Nephron (organoid): ENCODE measurements around the gene ARID1A.
A peak's percentile ranks its signal among the peaks of the same experiment; 100 is the strongest.

Source experiments
- H3K27ac Mint-ChIP-seq, 3 experiments: 2 replicates each; pipeline ENCODE4 v1.8.0; 2020; ENCODE audit warnings: mixed read lengths in 3 of 3, mild to moderate bottlenecking in 2 of 3, moderate library complexity in 1 of 3
- H3K27me3 Mint-ChIP-seq: 2 replicates; pipeline ENCODE4 v1.8.0; 2021; ENCODE audit warnings: low read depth, mild to moderate bottlenecking, moderate library complexity, mixed read lengths
- H3K36me3 Mint-ChIP-seq: 2 replicates; pipeline ENCODE4 v1.8.0; 2020; ENCODE audit warnings: low read depth, mixed read lengths
- H3K4me1 Mint-ChIP-seq: 2 replicates; pipeline ENCODE4 v1.8.0; 2020; ENCODE audit warnings: mixed read lengths
- H3K4me3 Mint-ChIP-seq, 3 experiments: 2 replicates each; pipeline ENCODE4 v1.8.0; 2020; ENCODE audit warnings: mild to moderate bottlenecking in 3 of 3, mixed read lengths in 3 of 3, moderate library complexity in 2 of 3
- H3K9me3 Mint-ChIP-seq: 2 replicates; pipeline ENCODE4 v1.8.0; 2020; ENCODE audit warnings: mixed read lengths
- TF ChIP-seq, protein P1 (sequence below), 3 experiments: fragments of 200-600 bp; sonication (generic); IDR thresholded peaks; one replicate each; pipeline ENCODE4 v1.5.0; 2021; ENCODE audit warnings: antibody characterized with exemption in 3 of 3; ENCODE audit not compliant: unreplicated experiment in 3 of 3

Gene ARID1A

DNA sequence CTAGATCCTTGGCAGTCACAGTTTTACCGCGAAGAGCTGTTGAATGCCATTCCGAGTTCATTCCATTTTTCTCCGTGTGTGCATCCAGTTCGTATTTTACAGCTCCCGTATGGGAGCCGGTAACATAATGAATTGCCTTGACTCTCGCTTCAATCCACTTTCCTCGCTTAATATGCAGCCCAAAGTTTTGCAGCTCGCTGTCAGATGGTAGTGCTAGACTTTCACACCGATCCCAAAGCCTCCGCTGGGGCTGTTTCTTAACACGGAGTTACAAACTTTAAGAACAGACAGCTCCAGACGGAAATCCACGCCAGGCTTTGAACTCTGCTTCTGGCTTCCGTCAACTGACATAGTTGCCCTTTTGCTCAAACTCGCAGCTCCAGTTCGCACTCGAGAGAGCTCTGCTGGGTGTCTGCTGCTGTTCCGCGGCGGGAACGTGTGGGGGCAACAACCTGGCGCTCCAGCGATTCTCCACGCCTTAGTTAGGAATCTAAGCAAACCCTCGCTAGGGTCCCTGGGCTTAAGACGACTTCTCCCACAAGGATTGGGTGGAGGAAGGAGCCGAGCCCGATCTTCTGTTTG, 3.5 kb upstream of the ARID1A start:
- H3K27ac Mint-ChIP-seq, result peak overlapping the region; percentile 99 to 100 (median 100)
- H3K9me3 Mint-ChIP-seq, result no peaks in the 10 kb centered on the region
- no peaks in the 10 kb centered on the region for H3K36me3 Mint-ChIP-seq
- peaks cover 41% of the 10 kb centered on the region for H3K4me1 Mint-ChIP-seq
- TF ChIP-seq, protein P1, sequence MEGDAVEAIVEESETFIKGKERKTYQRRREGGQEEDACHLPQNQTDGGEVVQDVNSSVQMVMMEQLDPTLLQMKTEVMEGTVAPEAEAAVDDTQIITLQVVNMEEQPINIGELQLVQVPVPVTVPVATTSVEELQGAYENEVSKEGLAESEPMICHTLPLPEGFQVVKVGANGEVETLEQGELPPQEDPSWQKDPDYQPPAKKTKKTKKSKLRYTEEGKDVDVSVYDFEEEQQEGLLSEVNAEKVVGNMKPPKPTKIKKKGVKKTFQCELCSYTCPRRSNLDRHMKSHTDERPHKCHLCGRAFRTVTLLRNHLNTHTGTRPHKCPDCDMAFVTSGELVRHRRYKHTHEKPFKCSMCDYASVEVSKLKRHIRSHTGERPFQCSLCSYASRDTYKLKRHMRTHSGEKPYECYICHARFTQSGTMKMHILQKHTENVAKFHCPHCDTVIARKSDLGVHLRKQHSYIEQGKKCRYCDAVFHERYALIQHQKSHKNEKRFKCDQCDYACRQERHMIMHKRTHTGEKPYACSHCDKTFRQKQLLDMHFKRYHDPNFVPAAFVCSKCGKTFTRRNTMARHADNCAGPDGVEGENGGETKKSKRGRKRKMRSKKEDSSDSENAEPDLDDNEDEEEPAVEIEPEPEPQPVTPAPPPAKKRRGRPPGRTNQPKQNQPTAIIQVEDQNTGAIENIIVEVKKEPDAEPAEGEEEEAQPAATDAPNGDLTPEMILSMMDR (IDR thresholded peaks at IDR 0.05; ENCODE audit: unreplicated experiment in 3 of 3), result peak in 2 of 3 experiments; percentile 10 to 21
- H3K4me3 Mint-ChIP-seq, result peak overlapping the region; percentile 83 to 93 (median 88)
- H3K27me3 Mint-ChIP-seq, result no peaks in the 10 kb centered on the region

DNA sequence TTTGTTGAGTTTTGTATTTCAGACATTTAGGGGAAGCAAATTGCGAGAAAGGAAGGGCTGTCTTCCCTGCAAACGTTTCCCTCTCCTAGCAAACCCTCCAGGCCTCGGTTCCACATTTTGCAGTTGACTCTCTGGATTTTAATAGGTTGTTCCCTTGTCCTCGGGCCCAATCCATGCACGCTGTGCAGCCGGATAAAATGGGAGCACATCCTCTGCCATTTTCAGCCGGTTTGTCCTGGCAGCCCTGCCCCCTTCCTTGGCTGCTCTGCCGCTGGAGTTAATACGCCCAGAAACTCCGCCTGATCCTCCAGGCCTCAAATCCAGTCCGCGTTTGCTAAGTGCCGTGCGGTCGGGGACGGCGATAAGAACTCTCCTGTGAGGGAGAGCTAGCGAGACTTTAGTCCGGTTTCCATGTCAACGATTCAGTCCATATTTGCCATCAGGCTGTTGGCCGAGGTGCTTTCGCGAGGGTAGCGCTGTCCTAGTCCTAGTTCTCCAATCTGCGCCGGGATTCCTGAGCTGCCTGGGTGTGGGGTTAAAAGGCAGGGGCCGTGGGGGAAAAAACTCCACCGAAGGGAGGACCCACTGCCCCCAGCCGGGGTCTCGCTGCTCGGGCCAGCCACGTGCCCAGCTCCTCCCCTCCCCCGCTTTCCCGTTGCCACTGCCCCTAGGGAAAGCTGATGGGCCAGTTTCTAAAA, 2.9 kb upstream of the ARID1A start:
- Mint-ChIP-seq H3K4me3 (peak overlapping the region; percentile 83 to 93 (median 88)), H3K4me1 (peaks cover 41% of the 10 kb centered on the region), H3K27ac (peak overlapping the region; percentile 99 to 100 (median 100)), H3K27me3 (no peaks in the 10 kb centered on the region), H3K9me3 (no peaks in the 10 kb centered on the region), H3K36me3 (no peaks in the 10 kb centered on the region)
- TF ChIP-seq, protein P1 (IDR thresholded peaks at IDR 0.05; ENCODE audit: unreplicated experiment in 3 of 3), result no peak

DNA sequence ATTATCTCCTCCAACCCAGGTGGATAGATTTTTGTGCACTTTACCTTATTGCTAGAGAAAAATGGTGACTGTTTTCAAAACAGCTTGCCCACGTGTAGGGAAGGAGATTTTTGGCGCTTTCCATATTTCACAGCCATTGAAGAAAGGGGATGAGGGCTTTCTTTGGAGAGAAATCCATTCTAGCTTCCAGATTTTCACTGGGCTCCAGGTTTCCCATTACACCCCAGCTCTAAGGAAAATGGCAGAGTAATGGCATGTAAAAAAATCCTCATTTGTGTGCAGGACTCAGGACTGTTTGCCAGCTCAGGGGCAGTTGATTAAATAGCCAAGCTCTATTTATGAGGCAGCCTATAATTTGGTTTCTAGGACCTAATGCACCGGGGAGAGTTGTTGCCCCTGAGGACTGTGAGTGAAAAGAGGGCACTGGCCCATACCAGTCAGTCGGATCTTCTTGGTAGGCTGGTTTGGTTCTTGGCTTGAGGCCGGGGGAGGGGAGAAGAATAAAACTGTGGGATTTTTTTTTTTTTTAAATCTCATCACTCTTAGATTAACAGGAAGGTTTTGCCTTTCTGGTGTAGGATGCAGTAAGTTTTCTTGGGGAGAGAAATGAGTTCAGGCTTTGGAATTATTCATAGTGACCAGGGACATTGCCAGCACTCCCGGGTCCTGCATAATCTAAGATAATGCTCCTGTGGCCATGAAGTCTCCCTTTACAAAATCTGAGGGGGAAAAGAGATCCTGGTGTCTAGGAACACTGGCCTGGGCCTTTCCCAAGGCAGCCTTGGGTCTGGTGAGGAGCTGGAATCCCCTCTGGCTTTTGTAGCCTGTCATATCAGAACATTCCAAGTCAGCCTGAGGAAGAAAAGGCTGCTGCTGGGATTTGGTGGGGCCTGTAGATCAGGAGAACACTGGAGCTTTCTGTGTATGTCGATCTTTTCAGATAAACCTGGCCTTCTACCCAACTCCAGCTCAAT, 1.9 kb upstream of the ARID1A start:
- Mint-ChIP-seq H3K36me3 (no peaks in the 10 kb centered on the region), H3K9me3 (no peaks in the 10 kb centered on the region), H3K4me3 (peak overlapping the region; percentile 83 to 93 (median 88)), H3K27ac (peak overlapping the region; percentile 99 to 100 (median 100)), H3K27me3 (no peaks in the 10 kb centered on the region), H3K4me1 (peaks cover 41% of the 10 kb centered on the region)
- TF ChIP-seq, protein P1 (IDR thresholded peaks at IDR 0.05; ENCODE audit: unreplicated experiment in 3 of 3), result no peak

DNA sequence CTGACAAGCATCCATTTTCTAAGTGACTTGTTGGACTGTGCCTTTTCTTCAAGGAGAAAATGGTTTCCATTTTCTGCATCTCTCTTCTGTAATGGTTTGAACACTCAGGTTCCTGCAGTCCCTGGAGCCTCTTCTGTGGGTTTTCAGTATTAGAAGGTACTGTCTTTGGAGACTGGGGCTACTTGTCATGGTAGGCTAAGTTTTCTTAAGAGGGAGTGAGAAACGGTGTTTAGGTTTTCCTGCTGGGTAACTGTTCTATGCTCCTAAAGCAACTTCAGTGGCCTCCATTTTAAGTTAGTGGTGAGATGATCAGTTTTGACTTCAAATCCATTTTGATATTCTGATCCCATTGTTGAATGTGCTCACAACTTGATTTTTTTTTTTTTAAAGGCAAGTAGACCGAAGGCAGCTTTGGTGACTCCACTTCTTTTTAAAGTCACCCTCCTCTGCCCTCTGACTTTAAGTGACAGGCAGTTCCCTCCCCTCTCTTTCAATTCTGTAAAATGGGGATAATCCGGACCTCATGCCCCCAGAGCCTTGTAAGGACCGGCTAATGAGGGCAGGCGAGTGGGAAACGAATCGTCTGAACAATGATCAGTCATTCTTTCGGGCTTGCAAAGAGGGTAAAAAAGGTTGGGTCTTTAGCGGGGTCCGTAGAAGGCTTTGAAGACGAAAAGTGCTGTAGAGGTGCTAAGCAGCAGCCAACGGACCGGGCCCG, 1.0 kb upstream of the ARID1A start:
- Mint-ChIP-seq H3K36me3 (no peaks in the 10 kb centered on the region), H3K27ac (peak overlapping the region; percentile 99 to 100 (median 100)), H3K4me1 (peaks cover 41% of the 10 kb centered on the region), H3K27me3 (no peaks in the 10 kb centered on the region), H3K4me3 (peak overlapping the region; percentile 83 to 93 (median 88)), H3K9me3 (no peaks in the 10 kb centered on the region)
- TF ChIP-seq, protein P1 (IDR thresholded peaks at IDR 0.05; ENCODE audit: unreplicated experiment in 3 of 3), result no peak

DNA sequence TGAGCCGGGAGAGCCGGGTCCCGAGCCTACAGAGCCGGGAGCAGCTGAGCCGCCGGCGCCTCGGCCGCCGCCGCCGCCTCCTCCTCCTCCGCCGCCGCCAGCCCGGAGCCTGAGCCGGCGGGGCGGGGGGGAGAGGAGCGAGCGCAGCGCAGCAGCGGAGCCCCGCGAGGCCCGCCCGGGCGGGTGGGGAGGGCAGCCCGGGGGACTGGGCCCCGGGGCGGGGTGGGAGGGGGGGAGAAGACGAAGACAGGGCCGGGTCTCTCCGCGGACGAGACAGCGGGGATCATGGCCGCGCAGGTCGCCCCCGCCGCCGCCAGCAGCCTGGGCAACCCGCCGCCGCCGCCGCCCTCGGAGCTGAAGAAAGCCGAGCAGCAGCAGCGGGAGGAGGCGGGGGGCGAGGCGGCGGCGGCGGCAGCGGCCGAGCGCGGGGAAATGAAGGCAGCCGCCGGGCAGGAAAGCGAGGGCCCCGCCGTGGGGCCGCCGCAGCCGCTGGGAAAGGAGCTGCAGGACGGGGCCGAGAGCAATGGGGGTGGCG, 371 bp downstream of the ARID1A start:
- Mint-ChIP-seq H3K9me3 (no peaks in the 10 kb centered on the region), H3K27me3 (no peaks in the 10 kb centered on the region), H3K4me3 (peak overlapping the region in 2 of 3 experiments; percentile 62 to 67), H3K36me3 (no peaks in the 10 kb centered on the region), H3K4me1 (peaks cover 31% of the 10 kb centered on the region), H3K27ac (peak overlapping the region in 1 of 3 experiments; percentile 100)
- TF ChIP-seq, protein P1 (IDR thresholded peaks at IDR 0.05; ENCODE audit: unreplicated experiment in 3 of 3), result no peak
